Fibroblast of lung (primary cell): ENCODE data around the gene LPP.

ENCODE experiments used
- EZH2 ChIP-seq: IDR thresholded peaks from 2 replicates; pipeline ENCODE4 v1.5.1; 2012; ENCODE audit warnings: low read length, control low read depth, mild to moderate bottlenecking; ENCODE audit errors: missing control alignments
- TF ChIP-seq, protein P1 (sequence below), 2 donors: IDR thresholded peaks in 1 of 2; conservative IDR thresholded peaks in 1 of 2; 1 replicate in 1 of 2; 2 replicates in 1 of 2; pipeline ENCODE4 v1.5.1; 2011 to 2012; ENCODE audit warnings: low read length in 2 of 2, control low read depth in 1 of 2, inconsistent platforms in 1 of 2, low read depth in 1 of 2, mild to moderate bottlenecking in 1 of 2

DNA sequence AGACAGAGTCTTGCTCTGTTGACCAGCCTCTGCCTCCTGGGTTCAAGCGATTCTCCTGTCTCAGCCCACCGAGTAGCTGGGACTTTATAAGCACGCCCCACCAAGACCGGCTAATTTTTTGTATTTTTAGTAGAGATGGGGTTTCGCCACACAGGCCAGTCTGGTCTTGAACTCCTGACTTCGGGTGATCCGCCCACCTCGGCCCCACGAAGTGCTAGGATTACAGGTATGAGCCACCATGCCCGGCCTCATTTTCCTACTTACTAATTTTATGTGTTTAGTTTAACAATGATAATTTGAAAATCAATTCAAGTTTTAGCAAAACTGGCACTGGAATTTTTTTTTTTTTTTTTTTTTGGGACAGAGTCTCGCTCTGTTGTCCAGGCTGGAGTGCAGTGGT, 336.5 kb downstream of the LPP start:
- TF ChIP-seq, protein P1, sequence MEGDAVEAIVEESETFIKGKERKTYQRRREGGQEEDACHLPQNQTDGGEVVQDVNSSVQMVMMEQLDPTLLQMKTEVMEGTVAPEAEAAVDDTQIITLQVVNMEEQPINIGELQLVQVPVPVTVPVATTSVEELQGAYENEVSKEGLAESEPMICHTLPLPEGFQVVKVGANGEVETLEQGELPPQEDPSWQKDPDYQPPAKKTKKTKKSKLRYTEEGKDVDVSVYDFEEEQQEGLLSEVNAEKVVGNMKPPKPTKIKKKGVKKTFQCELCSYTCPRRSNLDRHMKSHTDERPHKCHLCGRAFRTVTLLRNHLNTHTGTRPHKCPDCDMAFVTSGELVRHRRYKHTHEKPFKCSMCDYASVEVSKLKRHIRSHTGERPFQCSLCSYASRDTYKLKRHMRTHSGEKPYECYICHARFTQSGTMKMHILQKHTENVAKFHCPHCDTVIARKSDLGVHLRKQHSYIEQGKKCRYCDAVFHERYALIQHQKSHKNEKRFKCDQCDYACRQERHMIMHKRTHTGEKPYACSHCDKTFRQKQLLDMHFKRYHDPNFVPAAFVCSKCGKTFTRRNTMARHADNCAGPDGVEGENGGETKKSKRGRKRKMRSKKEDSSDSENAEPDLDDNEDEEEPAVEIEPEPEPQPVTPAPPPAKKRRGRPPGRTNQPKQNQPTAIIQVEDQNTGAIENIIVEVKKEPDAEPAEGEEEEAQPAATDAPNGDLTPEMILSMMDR (conservative IDR thresholded peaks at IDR 0.05 in 1 of 2, IDR thresholded peaks at IDR 0.05 in 1 of 2; ENCODE audit: low read depth in 1 of 2, low read length in 2 of 2) = no peak
- no peak for TF ChIP-seq EZH2
